Chondrocyte (in vitro differentiated cells): ENCODE results near the gene ACMSD. TPM values are rescaled to one million over a fixed set of nuclear protein-coding genes. Genes with fewer than 3 reads are reported as not detected.

Experiments
- DNase-seq: peaks from one replicate; pipeline ENCODE4 v3.0.0; 2021; ENCODE audit warnings: mixed read lengths, low spot score
- H3K27ac Mint-ChIP-seq: one replicate; pipeline ENCODE4 v1.8.0; 2021; ENCODE audit warnings: mild to moderate bottlenecking, moderate library complexity, mixed read lengths; ENCODE audit not compliant: unreplicated experiment
- H3K27me3 Mint-ChIP-seq: 2 replicates; pipeline ENCODE4 v1.8.0; 2021; ENCODE audit warnings: low read depth, mixed read lengths
- H3K36me3 Mint-ChIP-seq: 2 replicates; pipeline ENCODE4 v1.8.0; 2021; ENCODE audit warnings: low read depth, mixed read lengths
- H3K4me1 Mint-ChIP-seq: 2 replicates; pipeline ENCODE4 v1.8.0; 2021; ENCODE audit warnings: low read depth, mild to moderate bottlenecking, mixed read lengths
- H3K4me3 Mint-ChIP-seq: one replicate; pipeline ENCODE4 v1.8.0; 2021; ENCODE audit warnings: mild to moderate bottlenecking, moderate library complexity, mixed read lengths; ENCODE audit not compliant: unreplicated experiment
- H3K9me3 Mint-ChIP-seq: 2 replicates; pipeline ENCODE4 v1.8.0; 2021; ENCODE audit warnings: low read depth, mixed read lengths
- CTCF ChIP-seq: fragments of 200-600 bp; sonication (generic); IDR thresholded peaks from 2 replicates; pipeline ENCODE4 v1.5.0; 2021; ENCODE audit warnings: antibody characterized with exemption, mild to moderate bottlenecking, moderate library complexity
- total RNA-seq: library from RNA; stranded (reverse); gene quantifications from 3 replicates; pipeline ENCODE4 v1.2.1, GENCODE V29; 2021

Gene ACMSD
- total RNA-seq, 1 donor from 2014 or later = not detected

DNA sequence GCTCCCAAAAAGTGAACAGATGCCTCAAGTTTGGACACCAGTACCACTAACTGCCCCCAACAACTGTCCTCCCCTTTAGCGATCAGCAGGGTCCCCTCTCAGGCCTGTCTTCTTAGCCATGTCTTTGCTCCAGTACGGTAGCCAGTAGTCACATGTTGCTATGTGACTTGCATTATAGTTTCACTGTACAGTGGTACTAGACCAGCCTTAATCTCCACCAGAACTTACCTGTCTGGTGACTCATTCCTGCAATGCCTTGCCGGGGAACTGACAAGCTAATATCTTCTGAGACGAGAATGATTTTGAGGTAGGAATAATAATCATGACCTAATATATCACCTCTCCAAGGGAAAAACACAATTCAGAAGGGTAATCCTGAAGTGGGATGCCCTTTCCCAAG lies 23.7 kb downstream of the ACMSD start:
- TF ChIP-seq CTCF = no peak
- no peaks in the 10 kb centered on the region for H3K27me3 Mint-ChIP-seq
- no peak overlapping the region for H3K27ac Mint-ChIP-seq
- H3K4me3 Mint-ChIP-seq = no peak overlapping the region
- H3K4me1 Mint-ChIP-seq = peaks cover 9% of the 10 kb centered on the region
- no peaks in the 10 kb centered on the region for H3K9me3 Mint-ChIP-seq
- no peak for DNase-seq
- H3K36me3 Mint-ChIP-seq = no peaks in the 10 kb centered on the region

GRCh38 chr2:134862674-134863073 lies 24.3 kb downstream of the ACMSD start:
- DNase-seq = no peak
- no peak overlapping the region for H3K4me3 Mint-ChIP-seq
- H3K27ac Mint-ChIP-seq = no peak overlapping the region

DNA sequence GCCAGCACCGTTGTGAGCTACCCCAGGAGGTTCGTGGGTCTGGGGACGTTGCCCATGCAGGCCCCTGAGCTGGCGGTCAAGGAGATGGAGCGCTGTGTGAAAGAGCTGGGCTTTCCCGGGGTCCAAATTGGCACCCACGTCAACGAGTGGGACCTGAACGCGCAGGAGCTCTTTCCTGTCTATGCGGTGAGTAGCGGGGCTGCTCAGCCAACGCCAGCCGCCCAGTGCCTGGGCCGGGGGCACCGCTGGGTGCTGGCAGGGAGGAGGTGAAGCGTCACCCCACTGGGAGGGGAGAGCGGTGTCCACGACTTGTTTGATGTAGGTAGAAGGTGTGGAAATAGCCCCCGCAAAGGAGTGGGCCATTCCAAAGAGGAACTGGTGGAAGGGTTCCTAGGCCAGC lies 25.0 kb downstream of the ACMSD start:
- Mint-ChIP-seq H3K4me3 (no peak overlapping the region), H3K27ac (no peak overlapping the region), H3K36me3 (no peaks in the 10 kb centered on the region), H3K27me3 (no peaks in the 10 kb centered on the region), H3K9me3 (no peaks in the 10 kb centered on the region), H3K4me1 (peaks cover 14% of the 10 kb centered on the region)
- no peak for DNase-seq
- TF ChIP-seq CTCF = no peak

More at GRCh38 chr2:134862674-134863073, 24.3 kb downstream of the ACMSD start:
- no peak for TF ChIP-seq CTCF
- Mint-ChIP-seq H3K36me3 (no peaks in the 10 kb centered on the region), H3K27me3 (no peaks in the 10 kb centered on the region), H3K9me3 (no peaks in the 10 kb centered on the region), H3K4me1 (peaks cover 14% of the 10 kb centered on the region)

- H3K27me3 Mint-ChIP-seq = no peaks in the 10 kb centered on the region
- H3K27ac Mint-ChIP-seq = no peak overlapping the region
- H3K36me3 Mint-ChIP-seq = no peaks in the 10 kb centered on the region
- no peak for DNase-seq
- peaks cover 14% of the 10 kb centered on the region for H3K4me1 Mint-ChIP-seq
- no peaks in the 10 kb centered on the region for H3K9me3 Mint-ChIP-seq
- no peak overlapping the region for H3K4me3 Mint-ChIP-seq
- TF ChIP-seq CTCF = no peak
Observed at GRCh38 chr2:134865067-134865787, 26.8 kb downstream of the ACMSD start.

DNA sequence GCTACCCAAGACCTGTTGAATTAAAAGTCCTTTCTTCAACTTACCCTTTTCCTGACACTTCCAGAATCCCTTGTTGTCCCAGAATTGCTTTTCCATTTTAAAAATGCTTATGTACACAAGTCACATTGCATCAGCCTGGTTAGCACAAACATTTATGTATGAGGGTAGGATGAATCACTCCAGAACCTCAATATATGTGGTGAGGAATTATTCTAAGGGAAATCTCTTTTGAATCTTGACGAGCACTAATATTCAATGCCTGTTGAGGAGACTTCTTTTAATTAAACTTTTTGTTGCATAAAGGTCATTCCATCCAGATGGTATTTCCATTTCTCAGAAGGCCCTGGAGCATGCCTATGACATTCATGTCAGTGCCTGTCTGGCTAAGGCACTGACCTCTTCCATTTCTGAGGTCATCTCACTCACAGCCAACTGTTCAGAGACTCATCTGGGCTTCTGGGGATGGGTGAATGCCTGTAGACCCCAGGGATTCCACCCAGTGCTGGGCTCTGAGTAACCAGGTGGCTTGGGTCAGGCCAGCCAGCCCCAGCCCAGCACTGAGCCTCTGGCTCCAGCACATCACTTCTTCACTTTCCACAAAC lies 28.2 kb downstream of the ACMSD start:
- no peak for DNase-seq
- Mint-ChIP-seq H3K9me3 (no peaks in the 10 kb centered on the region), H3K4me3 (no peak overlapping the region), H3K27ac (no peak overlapping the region), H3K4me1 (peaks cover 14% of the 10 kb centered on the region), H3K27me3 (no peaks in the 10 kb centered on the region), H3K36me3 (peaks cover 1% of the 10 kb centered on the region)
- TF ChIP-seq CTCF = no peak
